CD14-positive monocyte (primary cell): Measurements from ENCODE around the gene SPINK1. TPM values are rescaled to one million over a fixed set of nuclear protein-coding genes. Genes with fewer than 3 reads are reported as not detected.

Experiments
- DNase-seq, 3 donors: peaks; one replicate each; pipeline ENCODE4 v3.0.0-alpha.2; 2011 to 2022
- H2AFZ ChIP-seq: 2 replicates; pipeline ENCODE4 v1.6.0; 2012; ENCODE audit warnings: mild to moderate bottlenecking, low read depth, low read length, inconsistent platforms; ENCODE audit not compliant: insufficient read depth, poor library complexity, severe bottlenecking
- H3K27ac ChIP-seq, 2 donors: 1 replicate in 1 of 2; 2 replicates in 1 of 2; pipeline ENCODE4 v1.5.1; 2012 to 2013; ENCODE audit warnings: low read length in 2 of 2, control low read depth in 1 of 2, inconsistent platforms in 1 of 2, low read depth in 1 of 2, mild to moderate bottlenecking in 1 of 2
- H3K27me3 ChIP-seq, 2 donors: one replicate each; pipeline versions ENCODE4 v1.6.0 to v1.6.1; 2011 to 2013; ENCODE audit warnings: low read length in 2 of 2; ENCODE audit not compliant: control insufficient read depth in 2 of 2, insufficient read depth in 2 of 2
- H3K36me3 ChIP-seq, 2 donors: replicated peaks in 1 of 2; 1 replicate in 1 of 2; 2 replicates in 1 of 2; pipeline versions ENCODE4 v1.5.1 to v1.6.1; 2012 to 2013; ENCODE audit warnings: low read length in 2 of 2, control low read depth in 1 of 2, inconsistent platforms in 1 of 2, mild to moderate bottlenecking in 1 of 2; ENCODE audit not compliant: insufficient read depth in 2 of 2, control insufficient read depth in 1 of 2
- H3K4me1 ChIP-seq, 2 donors: 1 replicate in 1 of 2; 2 replicates in 1 of 2; pipeline versions ENCODE4 v1.5.1 to v1.6.1; 2012 to 2013; ENCODE audit warnings: low read length in 2 of 2, control low read depth in 1 of 2, inconsistent platforms in 1 of 2, mild to moderate bottlenecking in 1 of 2, moderate library complexity in 1 of 2; ENCODE audit not compliant: insufficient read depth in 2 of 2, control insufficient read depth in 1 of 2
- H3K4me2 ChIP-seq: replicated peaks from 2 replicates; pipeline ENCODE3; 2012; ENCODE audit warnings: low read length, moderate library complexity, mild to moderate bottlenecking; ENCODE audit not compliant: poor library complexity, severe bottlenecking; ENCODE audit errors: extremely low read depth
- H3K4me3 ChIP-seq, 3 experiments: fragments of 200-600 bp in 1 of 3; sonication (generic) in 1 of 3; replicated peaks in 1 of 3; 1 replicate in 2 of 3; 2 replicates in 1 of 3; pipeline ENCODE4 v1.5.1; 2011 to 2013; ENCODE audit warnings: low read length in 3 of 3, mild to moderate bottlenecking in 3 of 3, control low read depth in 2 of 3, low read depth in 2 of 3, inconsistent platforms in 1 of 3, moderate library complexity in 1 of 3
- H3K79me2 ChIP-seq: 2 replicates; pipeline ENCODE4 v1.6.0; 2012; ENCODE audit warnings: mild to moderate bottlenecking, control low read depth, inconsistent platforms, low read length, moderate library complexity; ENCODE audit not compliant: insufficient read depth
- H3K9ac ChIP-seq: 2 replicates; pipeline ENCODE4 v1.6.0; 2017; ENCODE audit warnings: low read length, mild to moderate bottlenecking; ENCODE audit not compliant: insufficient read depth, poor library complexity, severe bottlenecking
- H3K9me3 ChIP-seq, 2 donors: replicated peaks in 1 of 2; 1 replicate in 1 of 2; 2 replicates in 1 of 2; pipeline versions ENCODE4 v1.5.1 to v1.6.1; 2012 to 2013; ENCODE audit warnings: low read length in 2 of 2, control low read depth in 1 of 2; ENCODE audit not compliant: control insufficient read depth in 1 of 2, insufficient read depth in 1 of 2
- H4K20me1 ChIP-seq: 2 replicates; pipeline ENCODE4 v1.6.0; 2012; ENCODE audit warnings: mild to moderate bottlenecking, low read length, control low read depth, moderate library complexity; ENCODE audit not compliant: insufficient read depth
- H3K27ac Mint-ChIP-seq, 7 donors: one replicate each; pipeline ENCODE4 v1.8.0; 2020; ENCODE audit warnings: mild to moderate bottlenecking in 7 of 7, mixed read lengths in 7 of 7, moderate library complexity in 6 of 7, inconsistent platforms in 2 of 7
- H3K27me3 Mint-ChIP-seq, 3 donors: one replicate each; pipeline ENCODE4 v1.8.0; 2021 to 2022; ENCODE audit warnings: low read depth in 3 of 3, mild to moderate bottlenecking in 3 of 3, mixed read lengths in 3 of 3, moderate library complexity in 3 of 3, inconsistent platforms in 1 of 3
- H3K36me3 Mint-ChIP-seq, 2 donors: one replicate each; pipeline ENCODE4 v1.8.0; 2020; ENCODE audit warnings: mixed read lengths in 2 of 2, inconsistent platforms in 1 of 2, mild to moderate bottlenecking in 1 of 2
- H3K4me1 Mint-ChIP-seq: one replicate; pipeline ENCODE4 v1.8.0; 2020; ENCODE audit warnings: mild to moderate bottlenecking, mixed read lengths
- H3K4me3 Mint-ChIP-seq, 2 donors: one replicate each; pipeline ENCODE4 v1.8.0; 2020; ENCODE audit warnings: mild to moderate bottlenecking in 2 of 2, mixed read lengths in 2 of 2, moderate library complexity in 1 of 2
- H3K9me3 Mint-ChIP-seq, 7 donors: one replicate each; pipeline ENCODE4 v1.8.0; 2020 to 2022; ENCODE audit warnings: mixed read lengths in 7 of 7, mild to moderate bottlenecking in 6 of 7, moderate library complexity in 6 of 7, inconsistent platforms in 2 of 7
- CTCF ChIP-seq: fragments of 200-600 bp; IDR thresholded peaks from one replicate; pipeline ENCODE4 v1.8.0; 2022; ENCODE audit warnings: antibody characterized with exemption, mild to moderate bottlenecking
- WGBS: methylation state at CpG from one replicate; pipeline ENCODE4 v1.1.5; 2013; ENCODE audit warnings: missing lambda C conversion rate; ENCODE audit not compliant: insufficient coverage; 5-methylcytosine and 5-hydroxymethylcytosine counted together
- intact Hi-C, 2 donors: fragments of 100-400 bp; cut with micrococcal nuclease; formaldehyde crosslinking; loops; one replicate each; pipeline versions ENCODE4 v1.15.0 to v1.15.1; 2023
- polyA minus RNA-seq: library from RNA; depleted of rRNA, polyadenylated mRNA; stranded (reverse); fragments of >200 nt; gene quantifications from 2 replicates; pipeline ENCODE4 v1.2.3, GENCODE V29; 2012
- polyA plus RNA-seq, 3 donors: library from polyadenylated mRNA; depleted of rRNA in 1 of 3; unstranded in 2 of 3; stranded (reverse) in 1 of 3; fragments of 300-500 nt in 2 of 3; fragments of >200 nt in 1 of 3; fragmentation: Illumina TruSeq in 2 of 3; gene quantifications; 1 replicate in 2 of 3; 2 replicates in 1 of 3; pipeline ENCODE4 v1.2.3, GENCODE V29; 2012 to 2021
- total RNA-seq, 12 experiments: library from RNA in 1 of 12; stranded (reverse) in 1 of 12; fragments of 120-200 nt in 1 of 12; gene quantifications; one replicate each; pipeline ENCODE4 v1.2.4 and lab custom pipeline; 2013 to 2026; ENCODE audit warnings: mixed read lengths in 6 of 12, inconsistent platforms in 1 of 12

The SPINK1 gene
- not detected for total RNA-seq (2013)
- not detected for polyA plus RNA-seq
- polyA minus RNA-seq, result not detected in 2 replicates
- total RNA-seq (lab: John Stamatoyannopoulos, UW), result 0.37 to 32.0 (median 1.8) reads per million in 11 experiments

- Histone ChIP-seq H3K79me2 (no peaks in the 10 kb centered on the region), H3K27me3 (no peaks in the 10 kb centered on the region), H3K9me3 (no peaks in the 10 kb centered on the region), H3K36me3 (no peaks in the 10 kb centered on the region), H3K4me1 (no peaks in the 10 kb centered on the region), H3K4me3 (no peak within 1 kb of the TSS), H3K27ac (no peak within 1 kb of the TSS), H2AFZ (no peak within 1 kb of the TSS), H3K4me2 (no peak within 1 kb of the TSS), H4K20me1 (no peaks in the 10 kb centered on the region), H3K9ac (no peak within 1 kb of the TSS)
- no peak for DNase-seq
- H3K4me3 Mint-ChIP-seq, result no peak within 1 kb of the TSS
- H3K36me3 Mint-ChIP-seq, result no peaks in the 10 kb centered on the region
- 93% methylated on average over 3 of the region's 3 CpGs for WGBS
- intact Hi-C loops, result no loop called here
- peaks cover 0 to 2% (median 0%) of the 10 kb centered on the region in 3 donors for H3K27me3 Mint-ChIP-seq
- TF ChIP-seq CTCF, result no peak
- no peaks in the 10 kb centered on the region for H3K9me3 Mint-ChIP-seq
- H3K27ac Mint-ChIP-seq, result no peak within 1 kb of the TSS
- no peaks in the 10 kb centered on the region for H3K4me1 Mint-ChIP-seq
Observed at GRCh38 chr5:147831465-147831864, at the start of gene SPINK1. TSS of gene SPINK1 (minus strand) at chr5:147831671. CDS start at chr5:147831577, 94 bp downstream.

- Histone ChIP-seq H3K27me3 (no peaks in the 10 kb centered on the region), H3K4me1 (no peaks in the 10 kb centered on the region), H3K9ac (no peak overlapping the region), H3K36me3 (no peaks in the 10 kb centered on the region), H3K4me3 (no peak overlapping the region), H3K79me2 (no peaks in the 10 kb centered on the region), H2AFZ (no peak overlapping the region), H4K20me1 (no peaks in the 10 kb centered on the region), H3K4me2 (no peak overlapping the region), H3K27ac (no peak overlapping the region), H3K9me3 (no peaks in the 10 kb centered on the region)
- no peak overlapping the region for H3K4me3 Mint-ChIP-seq
- no peak for DNase-seq
- peaks cover 3% of the 10 kb centered on the region for H3K4me1 Mint-ChIP-seq
- H3K27ac Mint-ChIP-seq, result no peak overlapping the region
- H3K27me3 Mint-ChIP-seq, result peaks cover 0 to 2% (median 2%) of the 10 kb centered on the region in 3 donors
- H3K36me3 Mint-ChIP-seq, result peaks cover 0 to 2% of the 10 kb centered on the region in 2 donors
- H3K9me3 Mint-ChIP-seq, result no peaks in the 10 kb centered on the region
- WGBS, result 100% methylated on average over 1 of the region's 2 CpGs
- TF ChIP-seq CTCF, result no peak
- intact Hi-C loops, result loop anchor here in 1 of 2 donors (5.0 kb wide), 1 partner anchor 57 kb away; no protein-coding TSS in a partner anchor
Observed at GRCh38 chr5:147880487-147880886, 49.0 kb upstream of the SPINK1 start.
